HG03025 (cell line): ENCODE data around the gene NTNG1.

Experiments used
- ATAC-seq: cut with Tn5 transposase; IDR thresholded peaks from one replicate; pipeline ENCODE4 v1.9.1; 2021; ENCODE audit warnings: mild to moderate bottlenecking, moderate library complexity; ENCODE audit not compliant: unreplicated experiment, low FRiP score

The NTNG1 gene

DNA sequence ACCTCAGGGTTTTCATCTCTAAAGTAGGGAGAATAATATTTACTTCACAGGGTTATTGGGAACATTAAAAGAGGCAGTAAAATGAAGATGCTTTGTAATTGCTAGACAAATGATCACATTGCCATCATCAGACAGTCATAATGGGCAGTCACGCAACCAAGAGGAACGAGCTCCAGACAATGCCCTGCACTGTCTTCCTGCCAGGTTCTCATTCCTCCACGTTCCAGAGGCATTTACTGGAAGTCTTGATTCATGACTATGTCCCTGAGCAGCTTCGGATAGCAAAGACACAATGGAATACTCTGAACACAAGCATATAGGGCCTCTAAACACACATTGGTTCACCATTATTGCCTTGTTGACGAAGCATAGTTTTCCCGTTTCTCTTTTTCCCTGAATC lies 389.7 kb downstream of the NTNG1 start:
- no peak for ATAC-seq

DNA sequence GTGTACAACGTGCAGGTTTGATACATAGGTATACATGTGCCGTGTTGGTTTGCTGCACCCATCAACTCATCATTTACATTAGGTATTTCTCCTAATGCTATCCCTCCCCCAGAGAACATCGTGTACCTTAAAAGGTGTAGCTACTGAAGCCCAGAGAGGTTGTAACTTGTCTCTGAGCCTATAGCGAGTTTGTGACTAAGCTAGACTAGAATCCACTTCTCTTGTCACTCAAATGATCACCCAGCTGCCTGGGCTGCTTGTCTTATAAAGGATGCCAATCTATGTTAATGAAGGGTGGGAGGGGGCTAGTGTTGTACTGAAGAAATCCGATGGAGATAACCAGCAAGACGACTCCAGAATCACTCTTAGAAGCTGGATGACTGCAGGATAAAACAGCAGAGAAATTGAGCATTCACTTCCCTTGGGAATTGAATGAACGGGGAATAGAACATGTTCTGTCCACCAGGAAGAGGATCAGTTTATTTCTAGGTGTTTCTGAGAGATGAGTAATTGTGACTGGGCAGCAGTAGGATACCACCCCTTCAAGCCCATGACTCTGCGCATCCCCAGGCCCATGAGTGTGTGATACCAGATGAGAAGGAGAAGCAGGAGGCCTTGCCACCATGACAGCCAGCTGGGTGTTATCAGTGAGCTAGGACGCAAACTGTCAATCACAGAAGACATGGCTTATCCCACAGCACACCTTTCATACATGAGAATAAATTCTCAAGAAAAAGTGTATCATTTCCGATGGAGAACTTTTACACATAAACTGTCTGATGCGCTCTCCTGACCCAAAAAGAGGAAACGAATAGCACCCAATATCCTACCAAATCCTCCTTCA lies 390.4 kb downstream of the NTNG1 start:
- ATAC-seq: no peak

DNA sequence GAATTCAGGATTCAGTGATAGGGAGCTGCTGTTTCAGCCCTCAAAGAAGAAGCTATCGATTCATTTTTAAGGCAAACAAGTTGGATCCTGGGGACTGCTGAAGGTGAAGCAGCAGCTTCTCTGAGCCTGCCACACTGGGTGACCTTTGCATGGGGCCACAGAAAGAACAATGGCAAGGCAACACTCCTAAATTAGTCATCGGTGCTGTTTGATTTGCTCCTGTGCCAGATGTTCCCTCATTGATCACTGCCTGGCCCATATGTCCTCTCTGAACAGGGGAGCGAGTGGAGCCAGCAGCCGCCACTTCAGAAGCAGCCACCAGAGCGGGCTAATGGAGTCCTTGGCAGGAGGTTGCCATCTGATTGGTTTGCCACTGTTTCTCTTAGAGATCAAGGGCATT lies 391.5 kb downstream of the NTNG1 start:
- ATAC-seq: no peak
